Lower lobe of right lung (tissue), 2 donors: Measurements from ENCODE around the gene MYO5A. TPM values are rescaled to one million over a fixed set of nuclear protein-coding genes. Genes with fewer than 3 reads are reported as not detected.

Experiments used
- ATAC-seq, 2 donors: fragments of 200-7000 bp; cut with Tn5 transposase; one replicate each; pipeline ENCODE4 v1.9.1; 2020 to 2022; ENCODE audit warnings: mild to moderate bottlenecking in 2 of 2, moderate library complexity in 2 of 2
- DNase-seq: peaks from one replicate; pipeline ENCODE4 v3.0.0-alpha.2; 2020
- H3K27ac ChIP-seq: fragments of 200-600 bp; one replicate; pipeline ENCODE4 v1.8.0; 2022
- H3K27me3 ChIP-seq: fragments of 200-600 bp; one replicate; pipeline ENCODE4 v1.8.0; 2022; ENCODE audit warnings: low read depth
- H3K36me3 ChIP-seq: fragments of 200-600 bp; one replicate; pipeline ENCODE4 v1.8.0; 2022; ENCODE audit warnings: mild to moderate bottlenecking
- H3K4me1 ChIP-seq: fragments of 200-600 bp; one replicate; pipeline ENCODE4 v1.8.0; 2022
- H3K4me3 ChIP-seq: fragments of 200-600 bp; one replicate; pipeline ENCODE4 v1.8.0; 2022; ENCODE audit warnings: mild to moderate bottlenecking
- H3K9me3 ChIP-seq: fragments of 200-600 bp; one replicate; pipeline ENCODE4 v1.8.0; 2022
- CTCF ChIP-seq: fragments of 200-600 bp; IDR thresholded peaks from one replicate; pipeline ENCODE4 v1.8.0; 2022; ENCODE audit warnings: antibody characterized with exemption, mild to moderate bottlenecking
- intact Hi-C: fragments of 100-400 bp; cut with DNase I; formaldehyde crosslinking; loops from one replicate; pipeline ENCODE4 v1.11.0; 2022
- total RNA-seq: library from RNA; stranded (reverse); fragmentation: NEBNext Ultra II Directional; extraction: Animal tissue kit (Norgen Biotek cat#: 25700); gene quantifications from one replicate; pipeline ENCODE4 v1.2.1, GENCODE V29; 2021
- donor health status: DM: no; HTN: yes; CAD: no; lungs with severe emphysema.

MYO5A gene
- total RNA-seq, 1 donor from 2014 or later, result 36.1 TPM

DNA sequence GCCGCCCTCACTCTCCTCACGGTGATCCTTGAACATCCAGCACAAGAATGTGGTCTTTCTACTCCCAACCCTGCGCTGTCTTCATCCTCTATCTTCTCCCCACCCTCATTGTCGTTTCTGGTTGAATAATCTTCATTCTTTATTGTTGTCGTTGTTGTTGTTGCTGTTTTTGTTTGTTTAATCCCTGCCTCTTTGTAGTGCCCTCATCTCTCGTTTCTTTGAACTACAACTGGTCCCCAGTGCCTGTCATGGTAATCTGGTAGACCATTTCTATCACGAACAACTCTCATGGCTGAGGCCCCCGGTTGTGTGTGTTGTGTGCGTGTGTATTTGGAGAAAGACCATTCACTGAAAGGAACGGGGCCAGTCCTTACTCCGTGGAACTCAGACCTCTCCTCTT, 1.3 kb upstream of the MYO5A start:
- no peak for TF ChIP-seq CTCF
- Histone ChIP-seq H3K9me3 (no peaks in the 10 kb centered on the region), H3K36me3 (no peaks in the 10 kb centered on the region), H3K4me1 (peaks cover 23% of the 10 kb centered on the region), H3K27me3 (peaks cover 10% of the 10 kb centered on the region), H3K4me3 (peak overlapping the region; percentile 76), H3K27ac (no peak overlapping the region)
- intact Hi-C loops, result no loop called here
- DNase-seq, result no peak
- no peak for ATAC-seq

GRCh38 chr15:52529341-52529924, 753 bp upstream of the MYO5A start:
- TF ChIP-seq CTCF, result no peak
- Histone ChIP-seq H3K27ac (peak overlapping the region; percentile 83), H3K36me3 (no peaks in the 10 kb centered on the region), H3K27me3 (peaks cover 10% of the 10 kb centered on the region), H3K4me1 (peaks cover 23% of the 10 kb centered on the region), H3K4me3 (peak overlapping the region; percentile 76), H3K9me3 (no peaks in the 10 kb centered on the region)
- no peak for DNase-seq
- ATAC-seq, result peak; percentile 1 to 2
- intact Hi-C loops, result no loop called here

GRCh38 chr15:52527911-52528563, 643 bp downstream of the MYO5A start:
- H3K27ac ChIP-seq, result peak overlapping the region; percentile 83
- intact Hi-C loops, result no loop called here
- H3K27me3 ChIP-seq, result peaks cover 9% of the 10 kb centered on the region
- peaks cover 29% of the 10 kb centered on the region for H3K4me1 ChIP-seq
- H3K9me3 ChIP-seq, result no peaks in the 10 kb centered on the region
- ATAC-seq (peak; percentile 6 to 47), DNase-seq (no peak)
- H3K4me3 ChIP-seq, result peak overlapping the region; percentile 76
- no peaks in the 10 kb centered on the region for H3K36me3 ChIP-seq
- no peak for TF ChIP-seq CTCF

DNA sequence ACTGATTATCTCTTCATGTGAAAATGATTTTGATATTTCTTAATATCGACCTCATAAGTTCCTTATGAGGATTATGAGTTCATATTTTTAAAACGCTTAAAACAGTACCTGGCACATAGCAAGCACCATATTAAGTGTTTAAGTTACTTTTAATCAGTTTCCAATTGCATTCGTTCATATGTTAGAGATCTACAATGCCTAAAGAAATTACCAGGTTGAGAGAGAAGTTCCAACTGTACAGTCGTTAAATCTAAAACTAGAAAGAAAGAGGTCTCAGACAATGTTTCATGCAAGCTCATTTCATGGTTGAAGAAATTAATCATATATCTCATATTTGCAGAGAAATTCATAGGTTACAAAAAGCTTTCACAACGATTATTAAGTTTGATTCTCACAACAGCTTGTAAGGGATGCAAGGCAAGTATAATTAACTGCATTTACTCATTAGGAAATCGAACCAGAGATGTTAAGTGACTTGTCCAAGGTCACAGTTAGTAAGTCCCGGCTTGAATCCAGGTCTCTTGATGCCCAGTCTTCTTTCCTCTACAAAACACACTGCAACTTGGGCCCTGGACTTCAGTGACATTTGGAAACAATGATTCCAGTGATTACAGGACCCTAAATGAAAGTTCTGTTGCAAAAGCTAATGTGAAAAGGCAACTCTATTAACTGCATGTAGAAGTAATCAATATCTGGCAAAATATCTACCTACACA, 1.3 kb downstream of the MYO5A start:
- H3K27ac ChIP-seq, result no peak overlapping the region
- no peaks in the 10 kb centered on the region for H3K9me3 ChIP-seq
- peaks cover 5% of the 10 kb centered on the region for H3K27me3 ChIP-seq
- no peak for ATAC-seq
- intact Hi-C loops, result no loop called here
- TF ChIP-seq CTCF, result no peak
- peak overlapping the region; percentile 76 for H3K4me3 ChIP-seq
- DNase-seq, result no peak
- H3K36me3 ChIP-seq, result no peaks in the 10 kb centered on the region
- H3K4me1 ChIP-seq, result peaks cover 30% of the 10 kb centered on the region

GRCh38 chr15:52524223-52525136, 4.2 kb downstream of the MYO5A start:
- no peak for TF ChIP-seq CTCF
- intact Hi-C loops, result no loop called here
- no peaks in the 10 kb centered on the region for H3K36me3 ChIP-seq
- H3K27ac ChIP-seq, result no peak overlapping the region
- DNase-seq (no peak), ATAC-seq (no peak)
- H3K4me3 ChIP-seq, result no peak overlapping the region
- H3K27me3 ChIP-seq, result no peaks in the 10 kb centered on the region
- peaks cover 43% of the 10 kb centered on the region for H3K4me1 ChIP-seq
- no peaks in the 10 kb centered on the region for H3K9me3 ChIP-seq
